NCI-H1417 treated with DMSO at 0.1 percent for 48 hours (cell line): ENCODE data around the gene AKR1C1.
"Not testable (repeated sequence)": the region's sequence is repeated elsewhere in the genome, so short reads cannot be mapped to it uniquely, and the experiment has no call there.

Experiments
- DNase-seq: peaks from one replicate; lab custom pipeline; 2025; lab: John Stamatoyannopoulos, UW

Gene AKR1C1

GRCh38 chr10:4947635-4948596, 15.3 kb upstream of the AKR1C1 start:
- no peak for DNase-seq

- not testable (repeated sequence) for DNase-seq
Measured at GRCh38 chr10:4951512-4952162, 11.6 kb upstream of the AKR1C1 start.

GRCh38 chr10:4953405-4953804, 9.8 kb upstream of the AKR1C1 start:
- no peak for DNase-seq

- DNase-seq: not testable (repeated sequence)
Measured at GRCh38 chr10:4956088-4956487, 7.1 kb upstream of the AKR1C1 start.

GRCh38 chr10:4956955-4957645, 6.1 kb upstream of the AKR1C1 start:
- not testable (repeated sequence) for DNase-seq

- DNase-seq: not testable (repeated sequence)
Measured at GRCh38 chr10:4961558-4961957, 1.7 kb upstream of the AKR1C1 start.

GRCh38 chr10:4962308-4962707, 907 bp upstream of the AKR1C1 start:
- not testable (repeated sequence) for DNase-seq

GRCh38 chr10:4963815-4964154, 570 bp downstream of the AKR1C1 start:
- not testable (repeated sequence) for DNase-seq

- DNase-seq: not testable (repeated sequence)
Measured at GRCh38 chr10:4965763-4966162, 2.5 kb downstream of the AKR1C1 start.

- not testable (repeated sequence) for DNase-seq
Measured at GRCh38 chr10:4967189-4967588, 4.0 kb downstream of the AKR1C1 start.

- not testable (repeated sequence) for DNase-seq
Measured at GRCh38 chr10:4969289-4969688, 6.1 kb downstream of the AKR1C1 start.

GRCh38 chr10:4970362-4970761, 7.1 kb downstream of the AKR1C1 start:
- DNase-seq: not testable (repeated sequence)

GRCh38 chr10:4972369-4973142, 9.3 kb downstream of the AKR1C1 start:
- DNase-seq: not testable (repeated sequence)

GRCh38 chr10:4973294-4973693, 10.1 kb downstream of the AKR1C1 start:
- not testable (repeated sequence) for DNase-seq

- not testable (repeated sequence) for DNase-seq
Measured at GRCh38 chr10:4974400-4974799, 11.2 kb downstream of the AKR1C1 start.

- no peak for DNase-seq
Measured at GRCh38 chr10:4977025-4977424, 13.8 kb downstream of the AKR1C1 start.

GRCh38 chr10:4978870-4979269, 15.7 kb downstream of the AKR1C1 start:
- no peak for DNase-seq

- no peak for DNase-seq
Measured at GRCh38 chr10:4980793-4981192, 17.6 kb downstream of the AKR1C1 start.

- DNase-seq: no peak
Measured at GRCh38 chr10:4981722-4982471, 18.7 kb downstream of the AKR1C1 start.

- no peak for DNase-seq
Measured at GRCh38 chr10:4982764-4983226, 19.6 kb downstream of the AKR1C1 start.
